CD4-positive, alpha-beta memory T cell (primary cell): Measurements from ENCODE around the gene MXD4. TPM values are rescaled to one million over a fixed set of nuclear protein-coding genes. Genes with fewer than 3 reads are reported as not detected.

Experiments
- CTCF ChIA-PET: fragments of 350-600 bp; sonication (Branson Sonifier 250); formaldehyde crosslinking; loops from one replicate; lab custom pipeline; 2021; ENCODE audit warnings: inconsistent platforms; ENCODE audit not compliant: partially characterized antibody; lab: Charles Lee
- POLR2A ChIA-PET: fragments of 350-600 bp; sonication (Branson Sonifier 250); formaldehyde crosslinking; loops from one replicate; lab custom pipeline; 2021; ENCODE audit not compliant: partially characterized antibody; lab: Charles Lee
- DNase-seq, 5 donors: peaks; one replicate each; pipeline versions ENCODE4 v3.0.0 to v3.0.0-alpha.2; 2020 to 2022; ENCODE audit warnings: mixed read lengths in 1 of 5
- H3K27ac ChIP-seq: one replicate; pipeline ENCODE4 v1.7.0; 2013; ENCODE audit warnings: low read depth, low read length
- H3K27me3 ChIP-seq: 2 replicates; pipeline ENCODE4 v1.7.0; 2013; ENCODE audit warnings: mild to moderate bottlenecking, low read length, moderate library complexity; ENCODE audit not compliant: insufficient read depth
- H3K36me3 ChIP-seq: 2 replicates; pipeline ENCODE4 v1.7.0; 2013; ENCODE audit warnings: mild to moderate bottlenecking, low read length, moderate library complexity; ENCODE audit not compliant: insufficient read depth
- H3K4me1 ChIP-seq: 2 replicates; pipeline ENCODE4 v1.7.0; 2013; ENCODE audit warnings: mild to moderate bottlenecking, low read length, moderate library complexity; ENCODE audit not compliant: insufficient read depth
- H3K4me3 ChIP-seq, 2 donors: one replicate each; pipeline ENCODE4 v1.7.0; 2013; ENCODE audit warnings: low read length in 2 of 2, mild to moderate bottlenecking in 1 of 2
- H3K9me3 ChIP-seq, 2 donors: one replicate each; pipeline ENCODE4 v1.7.0; 2013; ENCODE audit warnings: low read length in 2 of 2, control low read depth in 1 of 2; ENCODE audit not compliant: control insufficient read depth in 1 of 2
- H3K27ac Mint-ChIP-seq, 7 donors: one replicate each; pipeline ENCODE4 v1.8.0; 2020 to 2021; ENCODE audit warnings: mixed read lengths in 7 of 7, mild to moderate bottlenecking in 6 of 7, inconsistent platforms in 3 of 7, moderate library complexity in 3 of 7
- H3K27me3 Mint-ChIP-seq, 2 donors: one replicate each; pipeline ENCODE4 v1.8.0; 2020 to 2021; ENCODE audit warnings: mixed read lengths in 2 of 2
- H3K36me3 Mint-ChIP-seq, 2 donors: one replicate each; pipeline ENCODE4 v1.8.0; 2020 to 2021; ENCODE audit warnings: mixed read lengths in 2 of 2, inconsistent platforms in 1 of 2, mild to moderate bottlenecking in 1 of 2
- H3K4me1 Mint-ChIP-seq, 4 donors: one replicate each; pipeline ENCODE4 v1.8.0; 2020 to 2021; ENCODE audit warnings: mixed read lengths in 4 of 4, mild to moderate bottlenecking in 1 of 4
- H3K4me3 Mint-ChIP-seq, 8 donors: one replicate each; pipeline ENCODE4 v1.8.0; 2020 to 2021; ENCODE audit warnings: mixed read lengths in 8 of 8, mild to moderate bottlenecking in 7 of 8, moderate library complexity in 6 of 8, inconsistent platforms in 3 of 8
- H3K9me3 Mint-ChIP-seq, 8 donors: one replicate each; pipeline ENCODE4 v1.8.0; 2020 to 2021; ENCODE audit warnings: mixed read lengths in 8 of 8, mild to moderate bottlenecking in 5 of 8, inconsistent platforms in 3 of 8, moderate library complexity in 1 of 8
- intact Hi-C: fragments of 100-400 bp; cut with micrococcal nuclease; formaldehyde crosslinking; loops from one replicate; pipeline ENCODE4 v1.15.1; 2023
- polyA plus RNA-seq, 2 donors: library from polyadenylated mRNA; unstranded; fragments of 300-500 nt; fragmentation: Illumina TruSeq; gene quantifications; one replicate each; pipeline ENCODE4 v1.2.3, GENCODE V29; 2021
- total RNA-seq, 2 experiments: library from RNA; stranded (reverse); gene quantifications; one replicate each; pipeline ENCODE4 v1.2.3, GENCODE V29; 2021

Gene MXD4
- total and polyA plus RNA-seq, 4 experiments from 2014 or later = 31.9 to 67.5 (median 57.7) TPM

GRCh38 chr4:2241410-2242353, 20.2 kb downstream of the MXD4 start, which contains the start of the genes HAUS3 and POLN:
Gene HAUS3 (minus strand): TSS chr4:2242121. CDS start chr4:2240946, 1,175 bp downstream.
Gene POLN (minus strand): TSS chr4:2242121. CDS start chr4:2229231, 12,890 bp downstream.
- intact Hi-C loops = loop anchor here (1.0 to 5.0 kb wide), 8 partner anchors 21 to 831 kb away; partner anchors contain the start of genes CFAP99, HTT, HTT-AS and LETM1
- Histone ChIP-seq H3K27me3 (no peaks in the 10 kb centered on the region), H3K27ac (peak within 1 kb of the TSS; percentile 88), H3K4me1 (peaks cover 44% of the 10 kb centered on the region), H3K4me3 (peak within 1 kb of the TSS; percentile 49 to 91), H3K36me3 (no peaks in the 10 kb centered on the region), H3K9me3 (no peaks in the 10 kb centered on the region)
- Mint-ChIP-seq H3K4me3 (peak within 1 kb of the TSS; percentile 81 to 95 (median 91)), H3K9me3 (no peaks in the 10 kb centered on the region), H3K27me3 (no peaks in the 10 kb centered on the region), H3K27ac (peak within 1 kb of the TSS; percentile 85 to 98 (median 93)), H3K36me3 (peaks cover 25 to 36% of the 10 kb centered on the region in 2 donors), H3K4me1 (peaks cover 46 to 73% (median 58%) of the 10 kb centered on the region in 4 donors)
- DNase-seq = peak; percentile 98 to 100 (median 100)
- ChIA-PET POLR2A (interaction anchor here (0.6 to 3.6 kb wide), 21 partner anchors 9 to 597 kb away, joined by 3 to 62 read pairs (median 5); partner anchors contain the start of genes CFAP99, FAM193A, MXD4 and NELFA), CTCF (interaction anchor here (0.6 to 2.7 kb wide), 12 partner anchors 9 to 203 kb away, joined by 3 to 14 read pairs (median 4); partner anchors contain the start of genes CFAP99, MXD4 and ZFYVE28)

GRCh38 chr4:2241003-2241402, 20.9 kb downstream of the MXD4 start:
- Mint-ChIP-seq H3K4me1 (peaks cover 46 to 76% (median 58%) of the 10 kb centered on the region in 4 donors), H3K27ac (peak overlapping the region; percentile 85 to 98 (median 93)), H3K9me3 (no peaks in the 10 kb centered on the region), H3K27me3 (no peaks in the 10 kb centered on the region), H3K4me3 (peak overlapping the region; percentile 81 to 95 (median 91)), H3K36me3 (peaks cover 25 to 40% of the 10 kb centered on the region in 2 donors)
- no peaks in the 10 kb centered on the region for H3K27me3 ChIP-seq
- intact Hi-C loops = loop anchor here (5.0 kb wide), 2 partner anchors 384 to 831 kb away; partner anchors contain the start of genes HTT, HTT-AS and LETM1
- ChIA-PET CTCF (interaction anchor here (1.1 to 2.7 kb wide), 8 partner anchors 8 to 203 kb away, joined by 3 to 14 read pairs (median 5); partner anchors contain the start of genes CFAP99 and MXD4), POLR2A (interaction anchor here (0.7 to 3.6 kb wide), 16 partner anchors 9 to 296 kb away, joined by 3 to 62 read pairs (median 6); partner anchors contain the start of genes CFAP99, FAM193A, MXD4 and NELFA)
- no peaks in the 10 kb centered on the region for H3K36me3 ChIP-seq
- H3K27ac ChIP-seq = peak overlapping the region; percentile 88
- H3K4me3 ChIP-seq = peak overlapping the region; percentile 49 to 91
- peaks cover 44% of the 10 kb centered on the region for H3K4me1 ChIP-seq
- peak; percentile 56 to 71 (median 66) for DNase-seq
- H3K9me3 ChIP-seq = no peaks in the 10 kb centered on the region

DNA sequence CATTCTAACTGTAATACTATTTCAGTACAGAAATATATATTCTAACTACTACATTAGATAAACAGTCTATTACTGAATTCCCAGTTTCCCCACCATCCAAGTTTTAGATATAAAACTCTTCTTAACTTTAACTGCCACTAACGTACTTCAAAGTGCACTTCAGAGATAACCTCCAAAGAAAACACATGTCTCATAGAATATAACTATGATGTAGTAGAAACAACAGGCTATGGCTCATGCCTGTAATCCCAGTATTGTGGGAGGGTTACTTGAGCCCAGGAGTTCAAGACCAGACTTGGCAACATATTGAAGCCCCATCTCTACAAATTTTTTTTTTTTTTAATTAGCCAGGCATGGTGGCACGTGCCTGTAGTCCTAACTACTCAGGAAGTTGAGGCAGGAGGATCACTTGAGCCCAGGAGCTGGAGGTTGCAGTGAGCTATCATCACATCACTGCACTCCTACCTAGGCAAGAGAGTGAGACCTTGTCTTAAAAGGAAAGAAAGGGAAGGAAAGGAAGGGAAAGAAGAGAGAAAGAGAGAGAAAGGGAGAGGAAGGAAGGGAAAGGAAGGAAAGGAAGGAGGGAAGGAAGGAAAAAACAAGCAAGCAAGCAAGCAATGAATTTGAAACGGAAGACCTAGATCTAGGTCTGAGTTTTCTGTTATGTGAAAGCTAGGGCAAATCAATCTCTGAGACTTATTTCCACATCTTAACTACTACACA, 24.8 kb downstream of the MXD4 start:
- intact Hi-C loops = no loop called here
- peaks cover 0 to 2% (median 0%) of the 10 kb centered on the region in 8 donors for H3K9me3 Mint-ChIP-seq
- H3K4me1 ChIP-seq = peaks cover 40% of the 10 kb centered on the region
- H3K27ac Mint-ChIP-seq = peak overlapping the region in 5 of 7 donors; percentile 39 to 83 (median 64)
- no peaks in the 10 kb centered on the region for H3K27me3 Mint-ChIP-seq
- H3K4me1 Mint-ChIP-seq = peaks cover 41 to 82% (median 56%) of the 10 kb centered on the region in 4 donors
- H3K4me3 Mint-ChIP-seq = peak overlapping the region in 6 of 8 donors; percentile 48 to 77 (median 62)
- DNase-seq = no peak
- no peak overlapping the region for H3K4me3 ChIP-seq
- H3K27ac ChIP-seq = no peak overlapping the region
- H3K36me3 ChIP-seq = peaks cover 19% of the 10 kb centered on the region
- POLR2A ChIA-PET = interaction anchor here (1.2 to 2.4 kb wide), 5 partner anchors 12 to 232 kb away, joined by 3 to 9 read pairs (median 7); partner anchors contain the start of genes CFAP99, MXD4, RNF4 and ZFYVE28
- H3K36me3 Mint-ChIP-seq = peaks cover 44 to 75% of the 10 kb centered on the region in 2 donors
- no peaks in the 10 kb centered on the region for H3K27me3 ChIP-seq
- H3K9me3 ChIP-seq = no peaks in the 10 kb centered on the region
- CTCF ChIA-PET = interaction anchor here (1.1 to 2.5 kb wide), 5 partner anchors 14 to 182 kb away, joined by 3 to 13 read pairs (median 4); partner anchors contain the start of genes CFAP99, MXD4 and ZFYVE28

DNA sequence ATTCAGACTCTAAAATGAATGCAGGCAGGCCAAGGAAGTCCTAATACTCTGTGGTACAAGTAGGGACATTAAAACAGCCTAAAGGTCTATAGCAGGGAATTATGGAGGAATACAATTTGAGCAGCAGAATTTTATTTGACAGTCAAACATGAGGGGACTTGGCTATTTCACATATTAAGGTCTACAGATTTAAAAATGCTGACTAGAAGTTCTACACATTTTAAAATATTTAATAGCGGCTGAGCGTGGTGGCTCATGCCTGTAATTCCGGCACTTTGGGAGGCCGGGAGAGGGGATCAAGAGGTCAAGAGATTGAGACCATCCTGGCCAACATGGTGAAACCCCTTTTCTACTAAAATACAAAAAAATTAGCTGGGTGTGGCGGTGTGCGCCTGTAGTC, 30.8 kb downstream of the MXD4 start:
- no peak overlapping the region for H3K4me3 ChIP-seq
- H3K9me3 Mint-ChIP-seq = peaks cover 0 to 2% (median 0%) of the 10 kb centered on the region in 8 donors
- no peaks in the 10 kb centered on the region for H3K4me1 ChIP-seq
- peaks cover 10 to 35% (median 23%) of the 10 kb centered on the region in 4 donors for H3K4me1 Mint-ChIP-seq
- peaks cover 26 to 57% of the 10 kb centered on the region in 2 donors for H3K36me3 Mint-ChIP-seq
- no peak for DNase-seq
- ChIA-PET POLR2A (no interaction called here), CTCF (interaction anchor here (3.0 kb wide), 1 partner anchor 11 kb away, joined by 14 read pairs; no protein-coding TSS in a partner anchor)
- H3K27me3 ChIP-seq = no peaks in the 10 kb centered on the region
- no peaks in the 10 kb centered on the region for H3K27me3 Mint-ChIP-seq
- no peak overlapping the region for H3K27ac ChIP-seq
- intact Hi-C loops = no loop called here
- H3K27ac Mint-ChIP-seq = peak overlapping the region in 1 of 7 donors; percentile 37
- H3K36me3 ChIP-seq = peaks cover 19% of the 10 kb centered on the region
- H3K4me3 Mint-ChIP-seq = no peak overlapping the region
- H3K9me3 ChIP-seq = no peaks in the 10 kb centered on the region

- no peaks in the 10 kb centered on the region for H3K9me3 Mint-ChIP-seq
- Histone ChIP-seq H3K27ac (no peak overlapping the region), H3K27me3 (no peaks in the 10 kb centered on the region), H3K4me3 (no peak overlapping the region), H3K4me1 (no peaks in the 10 kb centered on the region), H3K36me3 (peaks cover 11% of the 10 kb centered on the region), H3K9me3 (no peaks in the 10 kb centered on the region)
- peak overlapping the region in 3 of 7 donors; percentile 22 to 58 (median 55) for H3K27ac Mint-ChIP-seq
- H3K27me3 Mint-ChIP-seq = no peaks in the 10 kb centered on the region
- ChIA-PET CTCF (interaction anchor here (1.6 kb wide), 1 partner anchor 18 kb away, joined by 3 read pairs; no protein-coding TSS in a partner anchor), POLR2A (interaction anchor here (0.8 kb wide), 1 partner anchor 14 kb away, joined by 3 read pairs; no protein-coding TSS in a partner anchor)
- intact Hi-C loops = loop anchor here (10.0 kb wide), 1 partner anchor 59 kb away; no protein-coding TSS in a partner anchor
- no peak for DNase-seq
- peaks cover 11 to 31% of the 10 kb centered on the region in 2 donors for H3K36me3 Mint-ChIP-seq
- peaks cover 0 to 5% (median under 1%) of the 10 kb centered on the region in 4 donors for H3K4me1 Mint-ChIP-seq
- no peak overlapping the region for H3K4me3 Mint-ChIP-seq
These were observed 35.6 kb downstream of the MXD4 start for GRCh38 chr4:2226261-2226660.

DNA sequence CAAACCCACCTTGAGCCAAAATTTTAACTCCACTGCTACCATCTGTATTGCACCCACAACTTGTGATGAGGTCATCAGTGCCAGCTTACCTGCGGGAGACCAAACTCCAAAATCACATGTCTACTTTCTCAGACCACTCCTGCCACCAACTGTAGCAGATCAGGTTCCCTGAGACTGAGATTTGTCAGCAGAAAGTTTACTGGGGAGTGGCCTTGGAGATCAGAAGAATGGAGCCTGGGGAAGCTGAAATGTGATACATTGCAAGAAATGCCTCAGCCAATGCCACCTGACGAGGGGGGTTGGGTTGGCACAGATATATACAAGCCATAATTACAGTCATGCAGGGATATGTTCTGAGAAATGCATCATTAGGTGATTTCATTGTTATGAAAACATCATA, 39.1 kb downstream of the MXD4 start:
- no peaks in the 10 kb centered on the region for H3K27me3 Mint-ChIP-seq
- no peaks in the 10 kb centered on the region for H3K27me3 ChIP-seq
- ChIA-PET CTCF (interaction anchor here (1.0 to 1.2 kb wide), 2 partner anchors 15 to 19 kb away, joined by 3 to 4 read pairs; partner anchors contain the start of genes HAUS3 and POLN), POLR2A (interaction anchor here (1.7 kb wide), 1 partner anchor 246 kb away, joined by 4 read pairs; the partner anchor contains the start of gene RNF4)
- peaks cover 11% of the 10 kb centered on the region for H3K36me3 ChIP-seq
- peaks cover 6 to 7% (median 6%) of the 10 kb centered on the region in 4 donors for H3K4me1 Mint-ChIP-seq
- no peak overlapping the region for H3K27ac ChIP-seq
- peaks cover 7 to 21% of the 10 kb centered on the region in 2 donors for H3K36me3 Mint-ChIP-seq
- intact Hi-C loops = loop anchor here (10.0 kb wide), 1 partner anchor 62 kb away; no protein-coding TSS in a partner anchor
- DNase-seq = no peak
- H3K9me3 ChIP-seq = no peaks in the 10 kb centered on the region
- H3K4me3 Mint-ChIP-seq = peak overlapping the region in 1 of 8 donors; percentile 36
- H3K4me3 ChIP-seq = no peak overlapping the region
- H3K9me3 Mint-ChIP-seq = no peaks in the 10 kb centered on the region
- no peak overlapping the region for H3K27ac Mint-ChIP-seq
- no peaks in the 10 kb centered on the region for H3K4me1 ChIP-seq
